Measurements from ENCODE around the gene IFNLR1. TPM values are rescaled to one million over a fixed set of nuclear protein-coding genes. Genes with fewer than 3 reads are reported as not detected.

The IFNLR1 gene
- total RNA-seq, 1 donor = under 0.01 TPM

- no peak for TF ChIP-seq CTCF (IDR thresholded peaks at IDR 0.05; ENCODE audit: insufficient read depth, low read depth, low read length)
- H3K4me3 ChIP-seq (ENCODE audit: low read depth, low read length) = no peak overlapping the region
- no peak for DNase-seq (ENCODE audit: low read depth)
Observed at GRCh38 chr1:24206083-24206464, 19.0 kb upstream of the IFNLR1 start.

- no peak for TF ChIP-seq CTCF (IDR thresholded peaks at IDR 0.05; ENCODE audit: insufficient read depth, low read depth, low read length)
- DNase-seq (ENCODE audit: low read depth) = no peak
- H3K4me3 ChIP-seq (ENCODE audit: low read depth, low read length) = no peak overlapping the region
Observed at GRCh38 chr1:24205345-24206082, 18.4 kb upstream of the IFNLR1 start.

GRCh38 chr1:24204116-24204515 is 17.0 kb upstream of the IFNLR1 start:
- H3K4me3 ChIP-seq (ENCODE audit: low read depth, low read length) = no peak overlapping the region
- no peak for TF ChIP-seq CTCF (IDR thresholded peaks at IDR 0.05; ENCODE audit: insufficient read depth, low read depth, low read length)
- no peak for DNase-seq (ENCODE audit: low read depth)

- TF ChIP-seq CTCF (IDR thresholded peaks at IDR 0.05; ENCODE audit: insufficient read depth, low read depth, low read length) = no peak
- no peak overlapping the region for H3K4me3 ChIP-seq (ENCODE audit: low read depth, low read length)
- no peak for DNase-seq (ENCODE audit: low read depth)
Observed at GRCh38 chr1:24203404-24203803, 16.3 kb upstream of the IFNLR1 start.

- H3K4me3 ChIP-seq (ENCODE audit: low read depth, low read length) = no peak overlapping the region
- no peak for TF ChIP-seq CTCF (IDR thresholded peaks at IDR 0.05; ENCODE audit: insufficient read depth, low read depth, low read length)
- DNase-seq (ENCODE audit: low read depth) = no peak
Observed at GRCh38 chr1:24202987-24203386, 15.9 kb upstream of the IFNLR1 start.

- no peak for TF ChIP-seq CTCF (IDR thresholded peaks at IDR 0.05; ENCODE audit: insufficient read depth, low read depth, low read length)
- no peak for DNase-seq (ENCODE audit: low read depth)
- no peak overlapping the region for H3K4me3 ChIP-seq (ENCODE audit: low read depth, low read length)
Observed at GRCh38 chr1:24202556-24202955, 15.5 kb upstream of the IFNLR1 start.

- TF ChIP-seq CTCF (IDR thresholded peaks at IDR 0.05; ENCODE audit: insufficient read depth, low read depth, low read length) = peak; percentile 89
- peak; percentile 87 for DNase-seq (ENCODE audit: low read depth)
- H3K4me3 ChIP-seq (ENCODE audit: low read depth, low read length) = no peak overlapping the region
Observed at GRCh38 chr1:24201941-24202440, 14.9 kb upstream of the IFNLR1 start.
